ENCODE results near the gene ADCY2. TPM values are rescaled to one million over a fixed set of nuclear protein-coding genes. Genes with fewer than 3 reads are reported as not detected.

ADCY2 gene
- total RNA-seq, 2 experiments from 2014 or later = not detected

DNA sequence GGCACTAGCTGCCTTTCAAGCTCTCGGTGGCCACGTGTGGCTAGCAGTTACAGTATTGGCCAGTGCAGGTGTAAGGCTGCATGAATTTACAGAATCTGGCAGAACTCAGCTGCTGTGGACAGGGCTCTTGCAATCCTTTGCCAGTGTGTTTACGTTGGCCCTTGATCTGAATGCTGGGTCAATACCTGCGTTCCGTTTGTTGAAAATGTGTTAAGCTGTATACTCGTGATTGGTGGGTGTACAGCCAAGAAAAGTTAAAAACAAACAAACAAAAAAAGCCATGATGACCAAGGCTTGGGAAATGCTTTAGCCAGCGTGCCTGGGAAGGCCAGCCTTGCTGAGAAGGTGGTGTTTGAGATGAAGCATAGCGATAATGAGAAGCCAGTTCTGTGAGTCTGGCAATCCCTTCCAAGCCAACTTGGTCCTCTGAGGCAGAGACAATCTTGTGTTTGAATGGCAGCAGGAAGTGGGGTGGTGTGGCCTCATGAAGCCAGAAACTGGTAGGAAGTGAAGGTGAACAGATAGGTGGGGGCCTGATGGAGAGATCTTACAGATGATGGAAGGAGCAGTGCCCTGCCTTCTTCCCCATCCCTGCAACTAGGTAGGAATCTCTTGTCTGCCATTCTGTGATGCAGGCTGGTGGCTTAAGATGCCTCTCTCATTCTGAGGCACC, 455.8 kb downstream of the ADCY2 start:
- DNase-seq = peak; percentile 21
- ChIA-PET CTCF (interaction anchor here (1.0 kb wide), 1 partner anchor 9 kb away, joined by 3 read pairs; no protein-coding TSS in a partner anchor), POLR2A (no interaction called here)
- Mint-ChIP-seq H3K4me3 (peak overlapping the region; percentile 21), H3K4me1 (peaks cover 21% of the 10 kb centered on the region), H3K27ac (no peak overlapping the region), H3K36me3 (ENCODE audit: low read depth) (no peaks in the 10 kb centered on the region), H3K9me3 (peaks cover 4% of the 10 kb centered on the region), H3K27me3 (peaks cover 25% of the 10 kb centered on the region)

- ChIA-PET POLR2A (no interaction called here), CTCF (no interaction called here)
- DNase-seq = no peak
- Mint-ChIP-seq H3K9me3 (peaks cover 4% of the 10 kb centered on the region), H3K27me3 (peaks cover 25% of the 10 kb centered on the region), H3K36me3 (ENCODE audit: low read depth) (no peaks in the 10 kb centered on the region), H3K27ac (no peak overlapping the region), H3K4me3 (no peak overlapping the region), H3K4me1 (peaks cover 27% of the 10 kb centered on the region)
Measured at GRCh38 chr5:7852542-7852941, 456.6 kb downstream of the ADCY2 start.

DNA sequence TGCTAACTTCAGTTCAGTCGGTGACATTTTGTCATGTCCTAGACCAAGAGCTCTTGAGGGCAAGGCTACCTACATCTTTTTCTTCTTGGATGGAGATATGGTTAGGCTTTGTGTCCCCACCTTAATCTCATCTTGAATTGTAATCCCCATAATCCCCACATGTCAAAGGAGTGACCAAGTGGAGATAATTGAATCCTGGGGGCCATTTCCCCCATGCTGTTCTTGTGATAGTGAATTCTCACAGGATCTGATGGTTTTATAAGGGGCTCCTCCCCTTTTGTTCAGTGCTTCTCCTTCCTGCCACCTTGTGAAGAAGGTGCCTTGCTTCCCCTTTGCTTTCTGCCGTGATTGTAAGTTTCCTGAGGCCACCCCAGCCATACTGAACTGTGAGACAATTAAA, 457.1 kb downstream of the ADCY2 start:
- Mint-ChIP-seq H3K4me3 (no peak overlapping the region), H3K27ac (no peak overlapping the region), H3K9me3 (peaks cover 4% of the 10 kb centered on the region), H3K27me3 (peaks cover 22% of the 10 kb centered on the region), H3K36me3 (ENCODE audit: low read depth) (no peaks in the 10 kb centered on the region), H3K4me1 (peaks cover 31% of the 10 kb centered on the region)
- DNase-seq = no peak
- ChIA-PET CTCF (no interaction called here), POLR2A (no interaction called here)

DNA sequence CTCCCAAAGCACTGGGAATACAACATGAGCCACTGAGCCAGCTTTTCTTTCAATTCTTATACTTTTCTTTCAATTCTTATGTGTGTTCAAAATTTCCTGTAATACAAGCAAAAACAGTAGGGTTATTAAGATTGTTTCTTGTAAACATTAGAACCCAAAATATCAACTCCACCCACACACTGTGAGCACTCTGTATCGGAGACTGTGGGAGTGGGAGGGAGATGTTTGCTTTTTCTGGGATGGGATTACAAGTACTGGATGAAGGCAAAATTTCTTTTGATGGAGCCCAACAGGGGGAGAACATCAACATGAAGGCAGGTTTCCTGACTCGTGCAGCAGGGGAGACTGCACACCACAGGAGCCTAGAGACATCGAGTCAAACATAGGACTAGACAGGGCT, 459.7 kb downstream of the ADCY2 start:
- H3K4me3 Mint-ChIP-seq = no peak overlapping the region
- CTCF ChIA-PET = interaction anchor here (1.5 kb wide), 1 partner anchor 18 kb away, joined by 6 read pairs; no protein-coding TSS in a partner anchor
- peaks cover 11% of the 10 kb centered on the region for H3K36me3 Mint-ChIP-seq (ENCODE audit: low read depth)
- peaks cover 4% of the 10 kb centered on the region for H3K27me3 Mint-ChIP-seq
- H3K27ac Mint-ChIP-seq = no peak overlapping the region
- DNase-seq = no peak
- POLR2A ChIA-PET = no interaction called here
- H3K9me3 Mint-ChIP-seq = peaks cover 4% of the 10 kb centered on the region
- peaks cover 38% of the 10 kb centered on the region for H3K4me1 Mint-ChIP-seq

DNA sequence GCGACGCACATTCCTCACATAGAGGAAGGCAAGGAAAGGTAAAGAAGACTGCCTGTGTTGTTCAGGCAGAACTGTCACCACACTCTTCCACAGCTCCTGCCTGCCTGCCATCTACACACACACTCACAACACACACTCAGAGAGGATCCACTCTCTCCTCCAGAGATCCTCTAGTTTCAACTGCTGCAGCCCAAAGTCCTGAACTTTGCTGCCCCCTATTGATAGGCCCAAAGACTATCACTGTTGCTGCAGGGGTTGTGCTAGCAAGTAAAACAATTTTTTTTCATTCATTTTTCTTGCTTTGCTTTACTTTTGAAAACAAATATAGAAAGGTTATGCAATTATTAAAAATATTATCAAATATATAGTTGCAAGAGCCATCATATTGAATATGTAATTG, 460.9 kb downstream of the ADCY2 start:
- Mint-ChIP-seq H3K4me3 (no peak overlapping the region), H3K4me1 (peaks cover 30% of the 10 kb centered on the region), H3K27ac (no peak overlapping the region), H3K36me3 (ENCODE audit: low read depth) (peaks cover 20% of the 10 kb centered on the region), H3K9me3 (peaks cover 2% of the 10 kb centered on the region), H3K27me3 (peaks cover 2% of the 10 kb centered on the region)
- POLR2A ChIA-PET = no interaction called here
- DNase-seq = peak; percentile 66
- CTCF ChIA-PET = interaction anchor here (0.8 to 1.5 kb wide), 3 partner anchors 13 to 25 kb away, joined by 3 to 6 read pairs (median 3); no protein-coding TSS in a partner anchor

DNA sequence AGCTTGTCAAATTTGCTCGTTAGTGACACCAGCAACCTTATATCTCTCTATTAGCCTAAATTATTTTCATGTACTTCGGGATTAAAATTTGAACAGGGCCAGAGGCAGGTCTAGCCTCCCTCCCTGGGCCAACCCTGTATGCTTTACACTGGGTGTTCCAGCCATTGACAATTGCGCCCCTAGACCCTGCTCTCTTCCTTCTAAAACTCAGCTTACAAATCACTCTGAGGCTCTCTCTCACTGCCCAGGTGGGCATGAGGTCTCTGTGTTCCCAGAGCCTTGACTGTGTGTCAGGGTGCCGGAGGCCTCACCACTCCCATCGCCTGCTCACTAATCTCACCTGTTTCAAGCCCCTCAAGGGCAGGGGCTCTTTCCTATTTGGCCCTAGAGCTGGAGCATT, 461.4 kb downstream of the ADCY2 start:
- H3K36me3 Mint-ChIP-seq (ENCODE audit: low read depth) = peaks cover 22% of the 10 kb centered on the region
- ChIA-PET POLR2A (interaction anchor here (1.3 kb wide), 1 partner anchor 11 kb away, joined by 9 read pairs; the partner anchor contains the start of genes FASTKD3 and MTRR), CTCF (interaction anchor here (0.8 to 1.7 kb wide), 6 partner anchors 10 to 30 kb away, joined by 3 to 10 read pairs (median 4); no protein-coding TSS in a partner anchor)
- no peak overlapping the region for H3K4me3 Mint-ChIP-seq
- H3K27ac Mint-ChIP-seq = peak overlapping the region; percentile 84
- H3K9me3 Mint-ChIP-seq = peaks cover 2% of the 10 kb centered on the region
- no peak for DNase-seq
- H3K27me3 Mint-ChIP-seq = peaks cover 2% of the 10 kb centered on the region
- peaks cover 25% of the 10 kb centered on the region for H3K4me1 Mint-ChIP-seq

DNA sequence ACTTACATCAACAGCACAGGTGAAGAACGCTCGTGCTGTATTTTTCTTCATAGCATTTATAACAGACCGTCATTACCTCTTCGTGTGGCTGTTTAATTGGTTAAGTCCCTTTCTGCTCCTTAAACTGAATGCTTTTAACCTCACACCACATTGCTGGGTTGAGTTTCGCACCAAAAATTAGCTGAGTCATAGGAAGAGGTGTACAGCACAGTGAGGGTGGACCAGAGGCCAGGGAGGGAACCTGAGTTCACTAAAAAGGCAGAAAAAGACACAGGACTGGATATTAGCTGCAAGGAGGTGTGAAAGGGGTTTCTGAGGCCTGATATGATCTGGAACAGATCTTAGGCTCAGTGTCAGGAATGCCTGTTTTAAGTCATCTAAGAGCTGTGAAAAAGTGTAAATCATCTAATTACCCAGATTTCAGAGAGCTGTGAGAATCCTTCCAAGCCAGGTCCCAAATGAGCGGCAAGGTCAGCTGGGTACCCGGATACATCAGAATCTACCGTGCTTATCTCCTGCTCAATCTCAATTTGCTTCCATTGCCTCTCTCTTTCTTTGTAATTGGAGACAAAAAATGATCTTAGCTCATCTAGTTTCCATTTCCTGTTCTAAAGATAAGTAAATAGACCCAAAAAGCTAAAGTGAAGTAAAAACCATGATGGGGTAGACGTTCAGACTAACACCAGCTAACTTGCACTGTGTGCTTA, 462.1 kb downstream of the ADCY2 start:
- CTCF ChIA-PET = interaction anchor here (0.8 to 1.7 kb wide), 6 partner anchors 10 to 30 kb away, joined by 3 to 10 read pairs (median 4); partner anchors contain the start of genes FASTKD3 and MTRR
- no peak for DNase-seq

DNA sequence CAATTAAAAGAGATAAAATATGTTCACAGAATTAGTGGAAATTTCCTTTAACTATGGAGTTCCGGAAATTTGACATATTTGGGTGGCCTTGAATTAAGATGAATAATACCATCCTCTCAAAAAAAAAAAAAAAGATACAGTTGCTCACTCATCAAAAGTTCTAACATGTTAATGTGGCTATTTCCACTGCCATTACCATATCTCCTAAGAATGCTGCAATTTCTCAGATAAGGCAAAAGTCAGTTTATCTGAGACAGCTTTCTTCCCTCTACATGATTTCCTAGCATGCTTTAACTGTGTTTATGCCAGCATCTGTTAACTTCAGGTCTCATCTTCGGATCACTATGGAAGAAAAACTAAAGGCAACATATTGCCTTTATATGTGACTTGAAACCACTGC, 470.3 kb downstream of the ADCY2 start:
- Mint-ChIP-seq H3K4me3 (no peak overlapping the region), H3K36me3 (ENCODE audit: low read depth) (peaks cover 40% of the 10 kb centered on the region), H3K27ac (no peak overlapping the region), H3K9me3 (no peaks in the 10 kb centered on the region), H3K27me3 (no peaks in the 10 kb centered on the region), H3K4me1 (peaks cover 46% of the 10 kb centered on the region)
- CTCF ChIA-PET = no interaction called here
- no peak for DNase-seq
- POLR2A ChIA-PET = no interaction called here

More for the DNA sequence above, 462.1 kb downstream of the ADCY2 start:
- peaks cover 21% of the 10 kb centered on the region for H3K4me1 Mint-ChIP-seq
- peak overlapping the region; percentile 84 for H3K27ac Mint-ChIP-seq
- H3K27me3 Mint-ChIP-seq = peaks cover 2% of the 10 kb centered on the region
- H3K36me3 Mint-ChIP-seq (ENCODE audit: low read depth) = peaks cover 24% of the 10 kb centered on the region
- peaks cover 2% of the 10 kb centered on the region for H3K9me3 Mint-ChIP-seq
- H3K4me3 Mint-ChIP-seq = no peak overlapping the region
- POLR2A ChIA-PET = interaction anchor here (1.3 kb wide), 1 partner anchor 11 kb away, joined by 9 read pairs; the partner anchor contains the start of genes FASTKD3 and MTRR

GRCh38 chr5:7867260-7867659, 471.3 kb downstream of the ADCY2 start:
- peaks cover 41% of the 10 kb centered on the region for H3K36me3 Mint-ChIP-seq (ENCODE audit: low read depth)
- H3K4me1 Mint-ChIP-seq = peaks cover 56% of the 10 kb centered on the region
- ChIA-PET CTCF (interaction anchor here (1.2 to 1.4 kb wide), 2 partner anchors 9 to 12 kb away, joined by 4 read pairs; no protein-coding TSS in a partner anchor), POLR2A (no interaction called here)
- H3K27ac Mint-ChIP-seq = no peak overlapping the region
- no peaks in the 10 kb centered on the region for H3K27me3 Mint-ChIP-seq
- DNase-seq = no peak
- peak overlapping the region; percentile 94 for H3K4me3 Mint-ChIP-seq
- H3K9me3 Mint-ChIP-seq = no peaks in the 10 kb centered on the region

GRCh38 chr5:7868427-7868772, 472.5 kb downstream of the ADCY2 start:
- Mint-ChIP-seq H3K27ac (peak overlapping the region; percentile 93), H3K4me3 (peak overlapping the region; percentile 94), H3K9me3 (no peaks in the 10 kb centered on the region), H3K27me3 (no peaks in the 10 kb centered on the region), H3K4me1 (peaks cover 67% of the 10 kb centered on the region), H3K36me3 (ENCODE audit: low read depth) (peaks cover 44% of the 10 kb centered on the region)
- CTCF ChIA-PET = interaction anchor here (1.2 to 2.0 kb wide), 4 partner anchors 10 to 14 kb away, joined by 4 to 6 read pairs (median 4); no protein-coding TSS in a partner anchor
- no peak for DNase-seq
- POLR2A ChIA-PET = interaction anchor here (1.2 kb wide), 1 partner anchor 10 kb away, joined by 9 read pairs; no protein-coding TSS in a partner anchor

GRCh38 chr5:7868773-7869473, 473.0 kb downstream of the ADCY2 start, which contains the start of the genes FASTKD3 and MTRR:
Gene FASTKD3 (minus strand): TSS chr5:7869031. CDS start chr5:7868083, 948 bp downstream.
Gene MTRR (plus strand): TSS chr5:7869148. CDS start chr5:7870795, 1,647 bp downstream.
- DNase-seq = peak; percentile 92
- peak within 1 kb of the TSS; percentile 93 for H3K27ac Mint-ChIP-seq
- H3K36me3 Mint-ChIP-seq (ENCODE audit: low read depth) = peaks cover 42% of the 10 kb centered on the region
- no peaks in the 10 kb centered on the region for H3K27me3 Mint-ChIP-seq
- CTCF ChIA-PET = interaction anchor here (1.0 to 2.0 kb wide), 3 partner anchors 11 to 1084 kb away, joined by 3 to 6 read pairs (median 5); no protein-coding TSS in a partner anchor
- POLR2A ChIA-PET = interaction anchor here (1.2 kb wide), 1 partner anchor 11 kb away, joined by 9 read pairs; no protein-coding TSS in a partner anchor
- peaks cover 70% of the 10 kb centered on the region for H3K4me1 Mint-ChIP-seq
- no peaks in the 10 kb centered on the region for H3K9me3 Mint-ChIP-seq
- H3K4me3 Mint-ChIP-seq = peak within 1 kb of the TSS; percentile 94

GRCh38 chr5:7869474-7870136, 473.7 kb downstream of the ADCY2 start:
- H3K9me3 Mint-ChIP-seq = no peaks in the 10 kb centered on the region
- CTCF ChIA-PET = interaction anchor here (0.6 to 2.0 kb wide), 4 partner anchors 12 to 1085 kb away, joined by 3 to 6 read pairs (median 4); no protein-coding TSS in a partner anchor
- H3K36me3 Mint-ChIP-seq (ENCODE audit: low read depth) = peaks cover 43% of the 10 kb centered on the region
- peaks cover 71% of the 10 kb centered on the region for H3K4me1 Mint-ChIP-seq
- no peaks in the 10 kb centered on the region for H3K27me3 Mint-ChIP-seq
- POLR2A ChIA-PET = interaction anchor here (1.2 kb wide), 1 partner anchor 11 kb away, joined by 9 read pairs; no protein-coding TSS in a partner anchor
- no peak for DNase-seq
- H3K27ac Mint-ChIP-seq = peak overlapping the region; percentile 89
- peak overlapping the region; percentile 94 for H3K4me3 Mint-ChIP-seq

Measured in activated CD4-positive, alpha-beta T cell treated with anti-CD3 and anti-CD28 coated beads, Interleukin-2, amount 10 ng/mL, durations not matched to agents 7 days and 5 days (primary cell).